CD1c-positive myeloid dendritic cell (primary cell): ENCODE data around the gene ZNF689.
"Not testable (repeated sequence)": the region's sequence is repeated elsewhere in the genome, so short reads cannot be mapped to it uniquely, and the experiment has no call there.

Experiments used
- DNase-seq: peaks from one replicate; pipeline ENCODE4 v3.0.0-alpha.2; 2016; ENCODE audit errors: extremely low spot score

ZNF689 gene

DNA sequence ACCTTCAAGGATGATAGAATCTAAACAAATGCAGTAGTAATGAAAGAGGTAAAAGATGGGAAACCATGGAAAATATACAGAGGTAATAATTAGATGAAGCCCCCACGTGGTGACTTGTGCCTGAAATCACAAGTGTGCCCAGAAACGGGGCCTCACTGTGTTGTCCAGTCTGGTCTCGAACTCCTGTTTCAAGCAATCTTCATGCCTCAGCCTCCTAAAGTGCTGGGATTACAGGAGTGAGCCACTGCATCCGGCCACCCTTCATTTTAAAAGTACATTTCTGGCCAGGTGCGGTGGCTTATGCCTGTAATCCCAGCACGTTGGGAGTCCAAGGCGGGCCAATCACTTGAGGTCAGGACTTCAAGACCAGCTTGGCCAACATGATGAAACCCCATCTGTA lies 26.4 kb upstream of the ZNF689 start:
- DNase-seq, result no peak

DNA sequence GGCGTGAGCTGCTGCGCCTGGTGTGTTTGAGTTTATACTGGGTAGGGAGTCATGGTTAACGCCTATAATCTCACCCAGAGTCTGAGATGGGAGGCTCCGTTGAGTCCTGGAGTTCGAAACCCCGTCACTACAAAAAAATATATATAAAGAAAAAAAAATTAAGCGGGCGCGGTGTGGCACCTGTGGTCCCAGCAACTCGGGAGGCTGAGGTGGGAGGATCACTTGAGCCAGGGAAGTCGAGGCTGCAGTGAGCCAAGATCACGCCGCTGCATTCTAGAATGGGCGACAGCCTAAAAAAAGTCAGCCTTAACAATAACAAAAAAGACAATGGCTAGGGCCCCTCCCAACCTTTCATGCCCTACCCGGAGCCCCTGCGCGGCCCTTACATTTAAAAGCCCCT lies 23.3 kb upstream of the ZNF689 start:
- no peak for DNase-seq

DNA sequence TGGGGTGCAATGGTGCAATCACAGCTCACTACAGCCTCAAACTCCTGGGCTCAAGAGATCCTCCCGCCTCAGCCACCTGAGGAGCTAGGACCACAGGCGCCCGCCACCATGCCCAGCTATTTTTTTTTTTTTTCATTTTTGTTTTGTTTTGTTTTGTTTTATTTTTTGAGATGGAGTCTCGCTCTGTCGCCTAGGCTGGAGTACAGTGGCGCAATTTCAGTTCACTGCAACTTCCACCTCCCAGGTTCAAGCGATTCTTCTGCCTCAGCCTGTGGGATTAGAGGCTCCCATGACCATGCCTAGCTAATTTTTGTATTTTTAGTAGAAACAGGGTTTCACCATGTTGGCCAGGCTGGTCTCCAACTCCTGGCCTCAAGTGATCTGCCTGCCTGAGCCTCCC lies 22.3 kb upstream of the ZNF689 start:
- not testable (repeated sequence) for DNase-seq

DNA sequence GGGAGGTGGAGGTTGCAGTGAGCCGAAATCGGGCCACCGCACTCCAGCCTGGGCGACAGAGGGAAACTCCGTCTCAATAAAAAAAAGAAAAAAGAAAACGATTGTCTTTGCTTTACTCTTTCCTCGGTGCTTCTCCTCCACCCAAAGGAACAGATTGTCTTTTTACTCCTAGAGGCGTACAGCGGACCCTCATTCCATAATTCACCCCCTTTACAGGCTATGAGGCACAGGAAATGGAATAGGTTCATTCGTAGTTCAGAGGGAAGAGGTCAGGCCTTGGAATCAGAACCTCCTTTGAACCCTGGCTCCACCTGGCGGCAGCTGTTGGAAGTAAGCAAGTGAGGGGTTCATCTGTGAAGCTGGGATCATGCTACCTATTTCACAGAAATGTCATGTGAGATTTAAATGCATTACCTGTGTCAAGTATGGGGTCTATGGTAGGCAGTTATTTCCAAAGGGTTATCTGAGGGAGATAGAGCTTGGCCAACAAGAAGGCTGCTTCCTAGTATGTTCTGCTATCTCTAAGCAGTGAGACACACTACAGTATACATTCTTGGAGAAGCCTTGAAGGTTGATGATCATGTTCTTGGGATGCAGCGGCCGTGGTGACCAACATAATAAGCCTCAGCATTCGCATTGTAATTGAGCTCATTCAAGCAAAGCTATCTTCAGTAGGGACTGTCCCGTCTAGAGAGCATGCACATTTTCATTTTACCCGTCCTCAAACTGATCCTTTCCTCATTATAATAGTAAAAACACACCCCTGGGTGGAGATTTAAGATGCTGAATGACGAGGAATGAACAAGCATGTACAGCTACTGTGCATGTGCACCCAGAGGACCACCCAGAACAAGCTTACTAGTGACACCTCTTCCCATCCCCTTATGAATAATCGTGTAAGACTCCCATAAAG lies 18.7 kb upstream of the ZNF689 start:
- peak; percentile 87 for DNase-seq

DNA sequence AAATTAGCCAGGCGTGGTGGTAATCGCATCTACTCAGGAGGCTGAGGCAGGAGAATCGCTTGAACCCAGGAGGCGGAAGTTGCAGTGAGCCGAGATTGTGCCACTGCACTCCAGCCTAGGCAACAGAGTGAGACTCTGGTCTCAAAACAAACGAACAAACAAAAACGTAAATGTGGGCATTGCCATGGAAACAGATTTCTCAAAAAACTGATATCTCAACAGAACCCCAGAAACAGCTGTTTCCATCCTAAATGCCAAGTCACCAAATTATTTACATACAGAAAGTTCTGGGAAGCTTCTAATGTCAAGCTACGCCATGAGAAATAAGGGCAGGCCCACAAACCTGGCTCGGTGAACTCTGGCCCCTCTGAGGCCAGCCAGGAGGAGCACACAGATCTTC lies 16.0 kb upstream of the ZNF689 start:
- DNase-seq, result no peak

DNA sequence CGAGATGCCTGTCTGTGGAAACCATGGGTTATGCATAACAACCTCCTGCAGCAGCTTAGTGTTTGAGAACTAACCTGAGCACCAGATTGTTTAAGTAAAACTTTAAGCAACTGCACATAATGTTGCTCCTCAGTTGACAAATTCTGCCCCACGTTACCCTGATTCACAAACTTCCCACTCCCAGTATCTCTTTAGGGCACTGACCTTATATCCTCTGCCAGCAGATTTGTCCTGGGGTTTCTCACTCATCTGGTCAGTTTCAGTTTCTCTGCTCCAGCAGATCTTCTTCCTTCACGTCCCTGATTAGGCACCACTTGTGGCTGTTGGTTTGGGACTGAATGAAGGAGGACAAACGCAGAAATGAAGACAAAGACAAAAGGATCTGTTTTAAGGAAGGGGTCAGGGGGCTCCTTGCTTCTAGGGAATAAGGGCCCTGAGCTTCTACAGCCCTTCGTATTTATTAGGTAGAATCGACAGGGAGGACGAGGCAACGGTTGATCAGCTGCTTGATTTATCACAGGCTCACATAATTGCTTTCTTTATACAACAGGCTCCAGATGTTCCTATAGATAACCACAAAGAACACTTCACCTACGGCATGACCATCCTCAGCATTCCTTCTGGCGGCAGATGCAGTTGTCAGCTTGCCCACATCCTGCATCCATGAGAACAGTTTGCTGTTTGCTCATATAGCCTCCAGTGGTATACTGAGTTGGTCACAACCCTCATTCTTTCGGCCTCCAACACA lies 13.5 kb upstream of the ZNF689 start:
- DNase-seq, result no peak

DNA sequence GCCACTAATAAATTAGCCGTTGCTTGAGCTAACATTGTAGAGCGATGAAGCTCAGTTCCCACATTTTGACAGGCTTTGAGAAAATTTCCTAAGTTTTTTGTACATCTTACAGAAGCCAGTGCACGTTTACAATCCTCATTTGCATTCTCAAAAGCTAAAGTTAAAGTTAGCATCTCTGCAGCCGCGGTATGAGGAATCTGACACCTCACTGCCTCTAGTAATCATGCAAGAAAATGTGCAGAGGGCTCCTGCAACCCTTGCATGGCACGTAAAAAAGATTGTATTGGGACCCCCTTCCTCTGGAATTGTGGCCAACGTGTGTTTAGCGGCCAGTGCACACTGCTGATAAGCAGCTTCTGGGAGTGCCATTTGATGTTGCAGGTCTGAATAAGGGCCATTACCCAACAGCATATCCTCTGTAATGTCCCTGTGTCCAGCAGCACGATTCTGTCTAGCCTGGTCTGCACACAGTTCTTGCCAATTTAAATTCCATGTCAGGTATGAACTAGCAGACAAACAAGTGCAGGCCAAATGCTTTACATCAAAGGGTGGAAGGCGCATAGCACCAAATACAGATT lies 12.4 kb upstream of the ZNF689 start:
- DNase-seq, result no peak

DNA sequence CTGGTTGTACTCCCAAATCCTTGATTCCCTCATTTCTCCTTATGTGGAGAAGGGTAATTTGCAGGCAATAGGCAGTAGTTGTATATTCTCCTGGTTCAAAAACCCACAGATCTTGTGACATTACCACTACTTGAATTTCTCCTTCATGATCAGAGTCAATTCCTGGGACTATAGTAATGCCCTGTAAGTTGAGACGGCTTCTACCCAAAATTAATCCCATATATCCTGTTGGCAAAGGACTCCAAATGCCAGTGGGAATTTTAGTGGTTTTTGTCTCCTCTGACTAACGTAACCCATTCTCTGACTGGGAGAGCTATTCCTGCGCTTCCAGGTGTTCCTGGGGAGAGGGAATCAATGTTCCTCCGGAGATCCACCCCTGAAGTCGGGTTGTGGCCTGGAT lies 11.6 kb upstream of the ZNF689 start:
- DNase-seq, result no peak

DNA sequence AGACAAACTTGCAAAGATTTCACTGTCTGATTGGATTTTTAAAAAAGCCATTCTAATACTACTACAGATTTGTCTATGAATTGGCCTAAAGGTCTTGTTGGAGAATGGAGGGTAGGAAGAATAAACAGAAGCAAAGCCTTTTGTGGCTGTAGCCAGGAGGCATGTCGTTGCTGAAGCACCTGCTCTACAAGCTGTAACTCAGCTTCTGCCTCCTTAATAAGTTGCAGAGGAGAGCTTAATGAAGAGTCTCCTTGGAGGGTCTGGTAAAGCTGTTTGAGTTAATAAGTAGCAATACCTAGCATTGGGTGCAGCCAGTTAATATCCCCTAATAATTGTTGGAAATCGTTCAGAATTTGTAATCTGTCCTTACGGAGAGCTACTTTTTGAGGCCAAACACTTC lies 10.0 kb upstream of the ZNF689 start:
- DNase-seq, result no peak

DNA sequence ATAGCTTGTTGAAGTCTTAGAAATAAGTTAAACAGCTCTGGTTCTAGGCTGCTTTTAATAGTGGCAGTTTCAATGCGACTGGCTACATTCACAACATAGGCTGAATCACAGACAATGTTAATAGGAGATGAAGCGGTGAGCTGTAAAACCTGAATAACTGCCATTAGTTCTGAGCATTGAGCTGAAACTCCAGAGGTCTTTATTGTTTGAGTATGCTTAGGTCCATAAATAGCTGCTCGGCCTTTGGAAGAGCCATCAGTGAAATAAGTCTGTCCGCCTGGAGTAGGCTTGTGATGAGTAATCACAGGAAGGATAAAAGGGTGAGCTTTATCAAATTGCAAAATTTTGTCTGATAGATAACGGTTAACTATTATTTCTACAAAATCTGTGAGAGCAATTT lies 9.4 kb upstream of the ZNF689 start:
- no peak for DNase-seq

DNA sequence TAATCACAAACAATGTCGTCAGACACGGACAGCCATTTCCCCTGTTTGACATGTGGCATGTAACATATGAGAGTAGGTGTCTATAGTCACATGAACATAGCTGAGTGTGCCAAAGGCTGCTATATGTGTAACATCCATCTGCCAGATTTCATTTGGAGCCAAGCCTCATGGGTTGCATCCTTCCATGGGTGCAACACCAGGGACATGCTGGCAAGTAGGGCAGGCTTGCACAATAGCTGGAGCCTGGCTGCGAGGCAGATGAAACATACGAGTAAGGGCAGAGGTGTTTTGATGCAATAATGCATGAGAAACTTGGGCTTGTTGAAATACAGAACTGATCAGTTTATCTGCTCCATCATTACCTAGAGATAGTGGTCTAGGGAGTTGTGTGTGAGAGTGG lies 9.0 kb upstream of the ZNF689 start:
- DNase-seq, result no peak

DNA sequence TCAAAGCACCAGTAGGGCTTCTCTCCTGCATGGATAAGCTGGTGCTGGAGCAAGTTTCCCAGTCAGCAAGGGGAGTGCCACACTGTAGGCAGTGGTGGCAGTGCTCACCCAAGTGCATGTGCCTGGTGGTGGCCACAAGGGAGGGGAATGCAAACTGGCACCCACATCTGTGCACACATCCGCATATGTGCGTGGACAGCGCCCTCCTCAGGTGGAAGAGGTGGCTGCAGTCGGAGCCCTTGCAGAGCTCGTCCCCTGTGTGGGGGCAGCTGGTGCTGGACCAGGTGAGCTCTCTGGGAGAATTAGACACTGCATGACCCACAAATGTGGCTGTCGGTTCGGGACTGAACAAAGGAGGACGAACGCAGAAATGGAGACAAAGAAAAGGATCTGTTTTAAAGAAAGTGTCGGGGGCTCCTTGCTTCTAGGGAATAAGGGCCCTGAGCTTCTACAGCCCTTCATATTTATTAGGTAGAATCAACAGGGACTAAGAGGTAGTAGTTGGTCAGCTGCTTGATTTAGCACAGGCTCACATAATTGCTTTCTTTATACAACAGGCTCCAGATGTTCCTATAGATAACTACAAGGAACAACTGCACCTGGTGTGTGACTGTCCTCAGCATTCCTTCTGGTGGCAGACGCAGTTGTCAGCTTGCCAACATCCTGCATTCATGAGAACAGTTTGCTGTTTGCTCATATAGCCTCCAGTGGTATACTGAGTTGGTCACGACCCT lies 5.3 kb upstream of the ZNF689 start:
- DNase-seq, result peak; percentile 90

DNA sequence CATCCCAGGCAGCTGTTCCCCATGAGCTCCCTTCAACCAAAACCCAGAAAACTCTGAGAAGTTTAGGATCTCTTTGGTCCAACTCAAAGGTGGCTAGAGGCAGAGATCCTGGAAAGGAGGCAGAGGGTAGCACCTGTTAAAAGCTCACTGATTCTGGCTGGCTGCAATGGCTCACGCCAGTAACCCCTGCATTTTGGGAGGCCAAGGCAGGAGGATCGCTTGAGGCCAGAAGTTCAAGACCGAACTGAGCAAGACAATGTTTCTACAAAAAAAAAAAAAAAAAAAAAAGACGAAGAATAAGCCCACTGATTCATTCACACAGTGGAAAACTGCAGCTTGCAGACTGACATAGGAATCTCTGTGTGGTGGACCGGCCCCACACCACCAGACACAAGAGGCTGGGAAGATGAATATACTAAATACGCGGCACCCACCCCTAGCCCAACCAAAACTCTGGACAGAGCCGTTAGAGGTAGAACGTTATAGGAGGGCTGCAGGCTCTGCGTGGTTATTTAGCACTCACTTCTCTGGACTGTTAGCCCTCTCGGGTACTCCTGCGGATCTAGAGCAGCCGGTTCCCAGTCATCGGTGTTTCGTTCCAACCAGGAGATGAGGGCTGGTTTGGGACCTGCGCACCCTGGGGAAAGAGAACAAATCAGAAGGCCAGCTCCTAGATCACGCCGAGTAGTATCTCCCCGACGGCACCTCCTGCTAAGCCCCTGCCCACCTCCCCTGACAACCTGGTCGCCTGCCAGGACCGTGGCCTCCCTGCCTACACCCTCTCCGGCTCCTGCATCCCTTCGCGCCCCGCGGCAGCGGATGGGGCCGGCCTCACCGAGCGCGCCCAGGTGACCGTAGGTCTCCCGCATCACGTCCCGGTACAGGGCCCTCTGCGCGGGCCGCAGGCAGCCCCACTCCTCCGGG lies 925 bp downstream of the ZNF689 start:
- peak; percentile 7 for DNase-seq

DNA sequence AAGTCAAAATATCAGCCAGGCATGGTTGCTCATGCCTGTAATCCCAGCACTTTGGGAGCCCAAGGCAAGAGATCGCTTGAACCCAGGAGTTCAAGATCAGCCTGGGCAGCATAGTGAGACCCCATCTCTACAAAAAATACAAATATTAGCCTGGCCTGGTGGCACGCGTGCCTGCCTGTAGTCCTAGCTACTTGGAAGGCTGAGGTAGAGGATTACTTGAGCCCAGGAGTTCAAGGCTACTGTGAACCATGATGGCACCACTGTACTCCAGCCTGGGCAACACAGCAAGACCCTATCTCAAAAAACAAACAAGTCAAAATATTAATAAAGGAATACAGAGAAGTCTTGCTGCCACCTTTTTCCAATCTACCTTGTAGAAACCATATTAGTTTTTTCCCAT lies 4.2 kb downstream of the ZNF689 start:
- no peak for DNase-seq

DNA sequence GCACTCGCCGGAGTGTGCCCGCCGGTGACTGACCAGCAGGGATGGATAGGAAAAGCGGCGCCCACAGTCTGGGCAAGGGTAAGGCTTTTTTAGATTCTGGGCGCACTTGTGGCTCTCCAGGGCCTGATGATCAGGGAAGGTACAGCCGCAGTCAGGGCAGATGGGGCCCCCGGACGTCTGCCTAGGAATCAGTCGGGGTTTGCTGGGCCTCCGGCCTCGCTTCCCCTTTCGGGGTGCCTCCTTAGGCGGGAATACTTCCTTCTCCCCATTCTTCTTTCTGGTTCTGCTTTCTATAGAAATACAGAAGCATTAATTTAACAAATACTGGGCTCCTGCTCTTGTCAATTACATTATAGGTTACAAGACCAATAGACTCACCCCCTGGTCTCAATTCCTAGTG lies 5.0 kb downstream of the ZNF689 start:
- peak; percentile 72 for DNase-seq

DNA sequence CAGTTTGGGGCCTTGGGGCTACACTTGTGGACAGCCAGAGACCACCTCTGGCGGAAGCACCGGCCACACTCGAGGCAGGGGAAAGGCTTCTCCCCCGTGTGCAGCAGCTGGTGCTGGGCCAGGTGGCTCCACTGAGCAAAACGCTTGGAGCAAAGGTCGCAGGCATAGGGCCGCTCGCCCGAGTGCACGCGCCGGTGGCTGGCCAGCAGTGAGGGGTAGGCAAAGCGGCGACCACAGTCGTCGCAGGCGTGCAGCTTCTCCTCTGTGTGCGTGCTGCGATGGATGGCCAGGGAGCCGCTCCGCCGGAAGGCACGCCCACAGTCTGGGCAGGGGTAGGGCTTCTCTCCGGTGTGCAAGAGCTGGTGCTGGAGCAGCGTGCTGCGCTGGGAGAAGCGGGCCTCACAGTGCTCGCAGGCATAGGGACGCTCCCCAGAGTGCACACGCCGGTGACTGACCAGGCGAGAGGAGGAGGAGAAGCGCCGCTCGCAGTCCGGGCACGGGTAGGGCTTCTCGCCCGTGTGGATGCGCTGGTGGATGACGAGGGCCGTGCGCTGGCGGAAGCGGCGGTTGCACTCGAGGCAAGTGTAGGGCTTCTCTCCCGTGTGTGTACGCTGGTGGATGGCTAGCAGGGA lies 5.8 kb downstream of the ZNF689 start:
- no peak for DNase-seq

DNA sequence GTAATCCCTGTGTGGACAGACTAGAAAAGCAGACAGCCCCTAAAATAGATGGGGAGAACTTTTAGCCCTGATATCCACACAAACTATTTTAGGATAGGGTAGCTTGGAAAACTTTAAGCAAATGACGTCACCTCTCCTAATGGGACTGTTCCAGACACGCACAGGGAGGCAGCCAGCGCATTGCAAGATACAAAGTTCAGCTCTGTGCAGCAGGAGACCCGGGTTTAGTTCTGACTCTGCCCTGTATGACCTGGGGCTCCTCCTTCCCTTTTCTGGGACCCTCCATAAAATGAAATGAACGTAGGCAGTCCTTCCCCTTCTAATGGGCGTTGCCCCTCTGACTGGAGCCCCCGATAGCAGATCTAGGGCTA lies 6.3 kb downstream of the ZNF689 start:
- DNase-seq, result no peak

DNA sequence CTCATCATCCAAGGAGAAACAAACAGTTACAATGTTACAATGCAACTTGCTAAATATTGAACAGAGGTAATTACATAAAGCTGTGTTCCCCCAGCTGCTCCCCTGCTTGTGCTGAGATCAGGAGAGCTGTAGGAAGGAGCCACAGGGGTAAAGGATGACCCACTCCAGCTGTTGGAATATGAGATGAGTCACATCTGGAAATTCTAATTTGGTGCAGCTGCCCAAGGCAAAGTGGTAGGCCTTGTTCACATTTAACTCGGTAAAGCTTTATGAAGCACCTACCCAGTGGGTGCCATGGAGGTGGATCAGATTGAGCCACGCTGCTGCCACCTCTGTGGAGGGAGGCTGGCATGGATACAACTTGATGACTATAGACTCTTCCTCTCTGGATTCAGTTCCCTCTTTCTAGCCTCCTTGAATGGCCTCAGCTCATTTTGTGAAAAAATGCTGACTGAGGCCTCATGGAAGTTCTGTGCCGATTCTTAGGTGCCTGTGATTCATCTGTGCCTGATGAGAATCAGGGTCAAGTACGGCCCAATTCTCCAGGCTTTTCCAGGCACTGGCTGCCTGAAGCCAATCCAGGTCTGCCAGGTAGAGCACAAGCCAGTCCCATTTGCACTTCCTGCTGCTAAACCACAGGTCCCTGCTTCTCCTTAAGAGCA lies 7.4 kb downstream of the ZNF689 start:
- peak; percentile 69 for DNase-seq

DNA sequence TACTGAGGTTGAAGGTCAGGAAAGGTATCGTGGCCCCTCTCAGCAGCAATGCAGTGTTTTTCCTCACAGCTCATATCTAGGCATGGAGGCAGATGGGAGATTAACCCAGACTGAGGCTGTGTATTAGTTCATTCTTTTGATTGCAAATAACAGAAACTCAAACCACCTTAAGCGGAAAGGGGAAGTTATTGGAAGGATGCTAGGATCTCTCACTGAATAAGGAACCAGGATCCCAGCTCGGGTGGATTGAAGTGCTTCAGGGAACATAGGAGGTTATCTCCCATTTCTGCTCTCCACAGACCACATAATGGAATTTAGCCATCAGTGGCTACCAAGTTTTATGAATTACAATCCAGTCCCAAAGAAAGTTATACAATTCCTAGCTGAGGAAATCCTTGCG lies 8.2 kb downstream of the ZNF689 start:
- peak; percentile 77 for DNase-seq

DNA sequence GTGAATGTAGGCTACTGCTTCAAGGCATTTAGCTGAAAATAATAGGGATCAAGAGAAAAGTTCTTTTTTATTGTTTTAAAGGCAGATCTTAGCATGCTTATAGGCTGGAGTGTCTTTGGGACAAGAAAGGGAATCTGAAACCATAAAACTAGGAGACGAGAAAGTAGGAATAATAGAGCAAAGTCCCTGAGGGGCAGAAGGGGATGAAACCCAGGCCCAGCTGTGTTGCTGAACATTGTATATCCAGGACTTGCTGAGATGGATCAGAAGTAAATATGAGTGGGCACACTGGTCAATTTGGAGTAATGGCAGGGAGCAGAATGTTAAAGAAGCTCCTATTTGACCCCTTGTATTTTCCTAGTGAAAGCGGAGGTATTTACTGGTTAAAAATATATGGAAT lies 9.3 kb downstream of the ZNF689 start:
- no peak for DNase-seq
